ENCODE data around the gene NFATC2IP. TPM values are rescaled to one million over a fixed set of nuclear protein-coding genes. Genes with fewer than 3 reads are reported as not detected.
A peak's percentile ranks its signal among the peaks of the same experiment; 100 is the strongest.

The NFATC2IP gene
- total and polyA plus RNA-seq, 9 of the 15 experiments (the other 6 are each of a cell fraction or from before 2014, with no cell fraction given), result 15.6 to 106 (median 46.9) TPM

GRCh38 chr16:28924762-28925385 lies 25.9 kb upstream of the NFATC2IP start, which contains the start of gene RABEP2 (continued):
- TF ChIP-seq SPI1 (IDR thresholded peaks at IDR 0.05; ENCODE audit: borderline replicate concordance, low read depth, low read length), result no peak
- TF ChIP-seq AFF1 (IDR thresholded peaks at IDR 0.05; ENCODE audit: low read depth in 1 of 2, partially characterized antibody in 2 of 2), result no peak
- TF ChIP-seq TAF9B (IDR thresholded peaks at IDR 0.05; ENCODE audit: partially characterized antibody), result no peak
- no peak for TF ChIP-seq ZNF668 (CRISPR knock-in tag; IDR thresholded peaks at IDR 0.05)
- TF ChIP-seq SUPT5H (IDR thresholded peaks at IDR 0.05), result no peak; the same call in 1 of the 2 replicates
- TF ChIP-seq ZNF124 (CRISPR knock-in tag; IDR thresholded peaks at IDR 0.05), result no peak
- TF ChIP-seq ATF3 (IDR thresholded peaks at IDR 0.05), result no peak
- no peak for TF ChIP-seq ATF3 (CRISPR knock-in tag; conservative IDR thresholded peaks at IDR 0.05)
- TF ChIP-seq ZZZ3 (IDR thresholded peaks at IDR 0.05), result no peak
- TF ChIP-seq NR3C1 (CRISPR knock-in tag; IDR thresholded peaks at IDR 0.05), result no peak
- TF ChIP-seq FOXJ2 (tag; IDR thresholded peaks at IDR 0.05), result no peak
- TF ChIP-seq U2AF1 (optimal IDR thresholded peaks at IDR 0.05; ENCODE audit: low read depth, low read length), result no peak
- TF ChIP-seq ZEB2 (IDR thresholded peaks at IDR 0.05), result peak; percentile 86; the same call in 1 of the 2 replicates
- TF ChIP-seq ZNF184 (CRISPR knock-in tag; IDR thresholded peaks at IDR 0.05), result no peak
- no peak for TF ChIP-seq RBM25 (IDR thresholded peaks at IDR 0.05; ENCODE audit: low read depth, low read length, severe bottlenecking)
- no peak for TF ChIP-seq GTF2A2 (tag; IDR thresholded peaks at IDR 0.05)
- TF ChIP-seq CREM (IDR thresholded peaks at IDR 0.05; ENCODE audit: low read depth), result peak; percentile 57
- no peak for TF ChIP-seq HOXB6 (CRISPR knock-in tag; IDR thresholded peaks at IDR 0.05; ENCODE audit: borderline replicate concordance)
- no peak for TF ChIP-seq SREBF2 (CRISPR knock-in tag; IDR thresholded peaks at IDR 0.05)
- TF ChIP-seq ZNF217 (CRISPR knock-in tag; IDR thresholded peaks at IDR 0.05), result no peak
- no peak for TF ChIP-seq ZBTB8A (IDR thresholded peaks at IDR 0.05; ENCODE audit: partially characterized antibody)
- TF ChIP-seq MCM5 (IDR thresholded peaks at IDR 0.05; ENCODE audit: low read depth), result no peak
- TF ChIP-seq KAT7 (CRISPR knock-in tag; IDR thresholded peaks at IDR 0.05; ENCODE audit: borderline replicate concordance), result 0 out of 2 replicates have a peak, but pooled peaks have one; percentile 31

All from K562 (cell line).